ENCODE data around the gene CCDC15. TPM values are rescaled to one million over a fixed set of nuclear protein-coding genes. Genes with fewer than 3 reads are reported as not detected.

The CCDC15 gene
- total RNA-seq, 1 donor from 2014 or later = 4.0 TPM

DNA sequence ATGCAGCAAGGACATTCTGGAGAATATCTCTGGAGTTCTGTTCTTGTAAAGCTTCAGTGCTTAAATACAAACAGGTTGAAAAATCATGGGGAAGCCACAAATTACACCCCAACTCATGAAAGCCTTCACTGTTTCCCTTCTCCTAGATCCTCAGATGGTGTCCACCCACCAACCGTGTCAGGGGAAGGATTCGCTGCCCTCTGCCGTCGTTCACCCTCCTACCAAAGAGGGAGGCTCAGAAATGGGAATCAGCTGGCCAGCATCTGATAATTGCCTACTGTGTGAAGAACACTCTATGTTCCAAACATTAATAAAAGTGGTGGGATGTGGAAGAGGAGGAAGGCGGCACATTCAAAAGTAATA lies 10.8 kb upstream of the CCDC15 start:
- H3K27me3 Mint-ChIP-seq = peaks cover 7% of the 10 kb centered on the region
- H3K4me3 Mint-ChIP-seq (ENCODE audit: low read depth) = no peak overlapping the region
- peaks cover under 1% of the 10 kb centered on the region for H3K9me3 Mint-ChIP-seq (ENCODE audit: low read depth)
- TF ChIP-seq, protein P1, sequence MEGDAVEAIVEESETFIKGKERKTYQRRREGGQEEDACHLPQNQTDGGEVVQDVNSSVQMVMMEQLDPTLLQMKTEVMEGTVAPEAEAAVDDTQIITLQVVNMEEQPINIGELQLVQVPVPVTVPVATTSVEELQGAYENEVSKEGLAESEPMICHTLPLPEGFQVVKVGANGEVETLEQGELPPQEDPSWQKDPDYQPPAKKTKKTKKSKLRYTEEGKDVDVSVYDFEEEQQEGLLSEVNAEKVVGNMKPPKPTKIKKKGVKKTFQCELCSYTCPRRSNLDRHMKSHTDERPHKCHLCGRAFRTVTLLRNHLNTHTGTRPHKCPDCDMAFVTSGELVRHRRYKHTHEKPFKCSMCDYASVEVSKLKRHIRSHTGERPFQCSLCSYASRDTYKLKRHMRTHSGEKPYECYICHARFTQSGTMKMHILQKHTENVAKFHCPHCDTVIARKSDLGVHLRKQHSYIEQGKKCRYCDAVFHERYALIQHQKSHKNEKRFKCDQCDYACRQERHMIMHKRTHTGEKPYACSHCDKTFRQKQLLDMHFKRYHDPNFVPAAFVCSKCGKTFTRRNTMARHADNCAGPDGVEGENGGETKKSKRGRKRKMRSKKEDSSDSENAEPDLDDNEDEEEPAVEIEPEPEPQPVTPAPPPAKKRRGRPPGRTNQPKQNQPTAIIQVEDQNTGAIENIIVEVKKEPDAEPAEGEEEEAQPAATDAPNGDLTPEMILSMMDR (IDR thresholded peaks at IDR 0.05; ENCODE audit: unreplicated experiment) = no peak
- H3K4me1 Mint-ChIP-seq (ENCODE audit: low read depth) = peaks cover 5% of the 10 kb centered on the region
- no peaks in the 10 kb centered on the region for H3K36me3 Mint-ChIP-seq (ENCODE audit: insufficient read depth)
- H3K27ac Mint-ChIP-seq = peak overlapping the region; percentile 78
- DNase-seq (ENCODE audit: low spot score, unreplicated experiment) = no peak

DNA sequence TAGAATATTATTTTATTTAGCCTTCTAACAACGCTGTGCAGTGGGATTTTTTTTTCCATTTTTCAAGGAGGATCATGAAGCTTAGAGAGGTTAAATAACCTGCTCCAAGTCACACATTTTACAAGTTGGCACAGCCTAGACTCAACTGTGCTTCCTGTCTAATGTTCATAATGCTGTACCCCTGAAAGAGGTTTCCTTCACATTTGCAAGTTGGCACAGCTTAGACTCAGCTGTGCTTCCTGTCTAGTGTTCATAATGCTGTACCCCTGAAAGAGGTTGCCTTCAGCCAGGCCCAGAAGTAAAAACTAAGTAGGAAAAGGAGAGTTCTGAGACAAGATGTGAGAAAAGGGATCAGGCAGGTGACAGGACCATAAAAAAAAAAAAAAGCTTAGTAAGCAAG lies 10.3 kb upstream of the CCDC15 start:
- no peaks in the 10 kb centered on the region for H3K36me3 Mint-ChIP-seq (ENCODE audit: insufficient read depth)
- H3K4me3 Mint-ChIP-seq (ENCODE audit: low read depth) = no peak overlapping the region
- TF ChIP-seq, protein P1 (IDR thresholded peaks at IDR 0.05; ENCODE audit: unreplicated experiment) = no peak
- H3K4me1 Mint-ChIP-seq (ENCODE audit: low read depth) = peaks cover 5% of the 10 kb centered on the region
- DNase-seq (ENCODE audit: low spot score, unreplicated experiment) = no peak
- H3K9me3 Mint-ChIP-seq (ENCODE audit: low read depth) = peaks cover 6% of the 10 kb centered on the region
- H3K27me3 Mint-ChIP-seq = peaks cover 12% of the 10 kb centered on the region
- H3K27ac Mint-ChIP-seq = no peak overlapping the region

DNA sequence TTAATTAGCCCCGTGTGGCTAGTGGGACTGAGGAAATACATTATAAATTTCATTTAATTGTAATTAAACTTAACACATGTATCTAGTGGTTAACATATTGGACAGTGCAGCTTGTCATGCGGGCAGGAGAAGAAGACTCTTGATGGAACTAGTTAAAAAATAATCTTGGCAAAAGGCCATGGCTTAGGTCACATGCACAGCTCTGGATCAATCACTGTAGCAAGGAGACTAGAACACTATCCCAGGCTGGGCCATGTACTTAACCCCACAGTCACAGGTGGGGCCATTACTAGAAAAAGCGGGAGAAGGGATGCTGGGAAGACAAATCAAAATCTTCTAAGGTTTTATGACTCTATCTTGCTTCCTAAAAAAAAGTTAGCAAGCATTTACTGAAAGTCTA lies 9.4 kb upstream of the CCDC15 start:
- no peaks in the 10 kb centered on the region for H3K36me3 Mint-ChIP-seq (ENCODE audit: insufficient read depth)
- H3K27me3 Mint-ChIP-seq = peaks cover 16% of the 10 kb centered on the region
- H3K9me3 Mint-ChIP-seq (ENCODE audit: low read depth) = peaks cover 7% of the 10 kb centered on the region
- H3K4me3 Mint-ChIP-seq (ENCODE audit: low read depth) = no peak overlapping the region
- peaks cover 5% of the 10 kb centered on the region for H3K4me1 Mint-ChIP-seq (ENCODE audit: low read depth)
- DNase-seq (ENCODE audit: low spot score, unreplicated experiment) = no peak
- no peak overlapping the region for H3K27ac Mint-ChIP-seq
- TF ChIP-seq, protein P1 (IDR thresholded peaks at IDR 0.05; ENCODE audit: unreplicated experiment) = no peak

DNA sequence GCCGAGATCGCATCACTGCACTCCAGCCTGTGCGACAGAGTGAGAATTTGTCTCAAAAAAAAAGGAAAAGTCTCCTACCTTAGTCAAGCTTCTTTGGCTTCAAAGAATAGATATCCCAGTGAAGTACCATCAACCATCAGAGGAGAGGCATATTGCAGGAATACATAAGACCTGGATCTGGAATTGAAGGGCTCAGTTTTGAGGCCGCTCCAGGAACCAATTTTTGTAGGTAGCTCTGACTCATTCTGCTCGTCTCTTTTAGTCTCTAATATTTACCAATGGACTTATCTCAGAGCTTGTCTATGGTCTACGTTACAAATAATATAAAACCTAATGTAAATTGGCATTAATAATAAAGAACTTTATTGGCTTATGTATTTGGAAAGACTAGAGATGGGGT lies 8.2 kb upstream of the CCDC15 start:
- TF ChIP-seq, protein P1 (IDR thresholded peaks at IDR 0.05; ENCODE audit: unreplicated experiment) = no peak
- no peak overlapping the region for H3K27ac Mint-ChIP-seq
- peaks cover 16% of the 10 kb centered on the region for H3K27me3 Mint-ChIP-seq
- no peak for DNase-seq (ENCODE audit: low spot score, unreplicated experiment)
- H3K36me3 Mint-ChIP-seq (ENCODE audit: insufficient read depth) = no peaks in the 10 kb centered on the region
- H3K9me3 Mint-ChIP-seq (ENCODE audit: low read depth) = peaks cover 7% of the 10 kb centered on the region
- no peak overlapping the region for H3K4me3 Mint-ChIP-seq (ENCODE audit: low read depth)
- H3K4me1 Mint-ChIP-seq (ENCODE audit: low read depth) = peaks cover 5% of the 10 kb centered on the region

DNA sequence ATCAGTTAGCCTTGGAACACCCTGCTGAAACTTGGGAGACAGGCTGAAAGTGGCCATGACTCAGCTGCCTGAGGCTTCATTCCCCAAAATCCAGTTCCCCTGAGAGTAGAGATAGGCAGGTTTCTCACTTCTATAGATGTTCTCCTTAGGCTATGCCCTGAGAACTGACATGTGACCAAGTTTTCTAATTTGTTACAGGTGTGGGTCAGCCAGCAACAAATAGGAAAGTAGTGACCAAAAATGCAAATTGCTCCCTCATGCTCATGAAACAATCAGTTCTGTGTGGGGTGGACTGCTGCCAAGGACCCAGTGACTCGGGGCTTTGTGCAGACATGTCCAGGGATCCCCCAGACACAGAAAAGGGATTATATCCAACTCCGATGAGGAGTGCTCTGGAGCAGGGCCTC lies 7.3 kb upstream of the CCDC15 start:
- peaks cover 7% of the 10 kb centered on the region for H3K9me3 Mint-ChIP-seq (ENCODE audit: low read depth)
- no peaks in the 10 kb centered on the region for H3K36me3 Mint-ChIP-seq (ENCODE audit: insufficient read depth)

More for the DNA sequence above, 7.3 kb upstream of the CCDC15 start:
- H3K27me3 Mint-ChIP-seq = peaks cover 16% of the 10 kb centered on the region
- TF ChIP-seq, protein P1 (IDR thresholded peaks at IDR 0.05; ENCODE audit: unreplicated experiment) = no peak
- peaks cover 5% of the 10 kb centered on the region for H3K4me1 Mint-ChIP-seq (ENCODE audit: low read depth)
- H3K4me3 Mint-ChIP-seq (ENCODE audit: low read depth) = no peak overlapping the region
- H3K27ac Mint-ChIP-seq = no peak overlapping the region
- no peak for DNase-seq (ENCODE audit: low spot score, unreplicated experiment)
